DMS53 (cell line): ENCODE results near the gene IQSEC1.
A peak's percentile ranks its signal among the peaks of the same experiment; 100 is the strongest.

ENCODE experiments used
- DNase-seq: peaks from one replicate; lab custom pipeline; 2025; lab: John Stamatoyannopoulos, UW

IQSEC1 gene

GRCh38 chr3:12907296-12907695 lies 165.9 kb downstream of the IQSEC1 start:
- DNase-seq, result no peak

- DNase-seq, result no peak
Observed at GRCh38 chr3:12906916-12907290, 166.3 kb downstream of the IQSEC1 start.

- DNase-seq, result no peak
Observed at GRCh38 chr3:12906141-12906915, 166.9 kb downstream of the IQSEC1 start.

DNA sequence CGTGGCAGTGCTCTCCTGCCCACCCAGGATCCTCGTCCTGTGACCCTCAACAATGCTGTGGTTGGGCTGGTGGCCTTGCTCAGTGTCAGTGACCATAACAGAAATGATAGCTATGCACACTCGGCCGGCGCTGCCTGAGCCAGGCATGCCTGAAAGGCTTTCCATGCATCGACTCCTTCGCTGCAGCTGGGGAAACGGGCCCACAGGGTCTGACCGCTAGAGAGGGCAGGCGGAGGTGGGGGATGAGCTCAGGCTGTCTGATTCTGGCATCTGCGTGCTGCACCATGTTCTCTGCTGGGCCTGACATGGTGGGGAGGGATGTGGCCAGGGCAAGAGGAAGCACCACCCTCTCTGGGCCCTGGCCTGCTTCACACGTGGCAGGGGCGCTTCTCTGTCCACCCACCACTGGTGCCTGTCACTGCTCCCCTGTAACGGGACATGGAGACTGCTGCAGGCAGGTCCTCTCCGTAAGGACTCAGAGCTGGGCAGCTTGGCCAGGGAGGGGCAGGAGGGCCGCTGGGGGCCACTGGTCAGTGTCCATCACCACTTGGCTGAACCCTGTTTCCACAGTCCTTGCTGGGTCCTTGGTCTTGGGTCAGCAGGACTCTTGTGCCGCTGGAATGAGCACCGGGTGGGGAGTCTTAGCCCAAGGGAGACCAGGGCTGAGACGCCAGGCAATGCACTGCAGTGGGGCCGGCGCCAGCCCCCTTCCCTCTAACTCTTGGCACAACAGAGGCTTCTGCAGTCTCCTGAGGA lies 167.7 kb downstream of the IQSEC1 start:
- DNase-seq, result no peak

DNA sequence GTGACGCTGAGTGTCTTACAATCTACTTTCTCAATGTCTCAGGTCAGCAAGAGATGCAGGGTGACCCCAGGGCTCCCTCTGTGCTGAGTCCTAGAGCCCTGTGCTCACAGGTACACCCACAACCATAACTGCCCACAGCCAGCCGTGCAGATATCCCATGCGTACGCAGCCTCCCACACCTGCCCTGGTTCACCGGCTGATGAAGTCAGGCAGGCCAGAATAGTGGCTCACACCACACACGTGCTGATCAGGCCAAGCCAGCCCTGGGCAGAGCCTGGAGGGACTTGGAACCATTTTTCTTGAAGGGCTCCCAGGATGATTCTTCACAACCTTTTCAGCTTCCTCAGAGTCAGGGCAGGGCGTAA lies 168.3 kb downstream of the IQSEC1 start:
- DNase-seq, result no peak

DNA sequence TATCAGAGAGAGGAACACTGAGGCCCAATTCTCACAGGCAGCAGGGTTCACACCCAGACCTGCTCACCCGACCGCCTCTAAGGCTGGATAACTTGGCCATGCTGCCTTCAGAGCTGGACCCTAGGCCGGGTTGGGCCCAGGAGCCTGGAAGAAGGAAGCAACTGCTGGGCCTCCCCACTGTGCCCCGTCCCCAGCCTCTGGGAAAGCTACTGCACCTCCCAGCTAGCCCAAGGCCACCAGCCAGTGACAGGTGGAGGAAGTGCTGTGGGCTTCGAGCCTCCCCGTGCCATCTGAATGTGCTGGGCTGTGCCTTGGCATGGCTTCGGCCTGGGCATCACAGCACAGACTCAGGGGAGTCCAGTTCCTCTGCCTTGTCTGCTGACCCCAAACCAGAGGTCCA lies 169.3 kb downstream of the IQSEC1 start:
- no peak for DNase-seq

- DNase-seq, result no peak
Observed at GRCh38 chr3:12903000-12903800, 170.0 kb downstream of the IQSEC1 start.

DNA sequence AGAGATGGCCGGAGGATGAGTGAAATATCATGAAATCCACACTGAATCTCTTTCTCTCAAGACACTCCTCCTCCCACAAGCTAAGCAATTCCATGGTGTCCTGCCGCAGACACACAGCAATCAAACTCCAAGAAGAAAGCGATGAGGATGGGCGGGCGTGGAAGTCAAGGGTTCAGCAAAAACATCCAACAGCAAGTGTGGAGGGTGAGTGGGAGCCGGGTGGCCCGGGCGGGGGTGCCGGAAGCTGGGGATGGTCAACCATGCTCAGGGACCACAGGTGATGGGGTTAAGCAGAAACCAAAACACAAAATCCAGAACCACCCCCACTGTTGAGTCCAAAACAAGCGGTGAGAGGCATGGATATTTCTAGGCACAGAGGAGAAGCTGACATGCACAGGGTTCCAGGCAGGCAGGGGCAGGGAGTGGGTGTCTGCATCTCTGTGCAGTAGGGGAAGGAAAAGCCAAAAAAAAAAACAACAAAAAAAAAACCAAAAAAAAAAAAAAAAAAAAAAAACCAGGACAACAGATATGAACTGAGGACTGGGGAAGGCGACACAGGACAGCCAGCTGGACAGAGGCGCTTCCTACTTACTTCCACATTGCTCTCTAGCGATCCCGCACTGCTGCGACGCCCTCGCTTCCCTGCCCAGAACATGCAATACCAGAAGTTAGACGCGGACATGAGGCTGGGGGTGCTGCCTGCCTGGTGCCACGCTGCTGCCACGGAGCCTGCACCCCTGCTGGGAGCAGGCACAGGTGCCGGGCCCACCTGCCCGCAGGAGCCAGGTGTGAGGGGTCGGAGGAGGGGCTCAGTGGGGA lies 170.8 kb downstream of the IQSEC1 start:
- DNase-seq, result no peak

GRCh38 chr3:12901623-12902045 lies 171.6 kb downstream of the IQSEC1 start:
- DNase-seq, result no peak

- DNase-seq, result no peak
Observed at GRCh38 chr3:12900885-12901411, 172.3 kb downstream of the IQSEC1 start.

GRCh38 chr3:12898965-12899755 lies 174.1 kb downstream of the IQSEC1 start:
- no peak for DNase-seq

GRCh38 chr3:12898290-12898964 lies 174.8 kb downstream of the IQSEC1 start:
- no peak for DNase-seq

- DNase-seq, result peak; percentile 45
Observed at GRCh38 chr3:12897381-12898289, 175.6 kb downstream of the IQSEC1 start.

GRCh38 chr3:12896063-12896985 lies 176.9 kb downstream of the IQSEC1 start:
- no peak for DNase-seq

DNA sequence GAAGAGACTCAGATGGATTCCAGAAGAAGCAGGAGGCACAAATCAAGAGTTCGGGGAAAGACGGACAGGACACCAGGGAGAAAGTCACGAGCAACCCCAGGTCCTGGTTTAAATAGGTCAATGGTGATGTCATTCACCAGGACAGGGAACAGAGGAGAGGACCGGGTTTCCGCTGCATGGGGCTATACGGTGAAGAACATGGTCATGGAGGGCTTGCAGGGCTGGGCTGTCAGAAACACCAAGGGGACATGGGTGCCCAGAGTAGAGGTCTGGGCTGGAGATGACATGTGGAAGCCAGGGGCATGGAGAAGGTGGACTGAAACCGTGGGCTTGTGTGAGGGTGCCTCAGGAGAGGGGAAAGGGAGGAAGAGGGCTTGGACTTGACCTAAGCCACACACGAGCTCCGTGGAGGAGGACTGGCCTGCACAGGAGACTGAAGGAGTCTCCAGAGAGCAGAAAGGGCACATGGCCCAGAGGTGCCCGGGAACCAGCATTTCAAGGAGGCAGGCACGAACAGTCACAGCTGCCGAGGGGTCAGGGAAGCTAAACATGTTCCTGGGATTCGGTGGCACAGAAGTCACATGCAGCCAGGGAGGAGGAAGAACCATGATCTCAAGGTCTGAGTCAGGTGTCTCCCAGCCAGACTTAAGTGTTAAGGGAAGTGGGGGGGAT lies 177.7 kb downstream of the IQSEC1 start:
- peak; percentile 16 for DNase-seq

- DNase-seq, result no peak
Observed at GRCh38 chr3:12894629-12895028, 178.6 kb downstream of the IQSEC1 start.

- DNase-seq, result peak; percentile 1
Observed at GRCh38 chr3:12893852-12894251, 179.4 kb downstream of the IQSEC1 start.
